ENCODE data around the gene LRRC3B.

LRRC3B gene

GRCh38 chr3:26624209-26624765 is 1.7 kb downstream of the LRRC3B start:
- ATAC-seq, result no peak
- TF ChIP-seq CSDC2 (CRISPR knock-in tag; IDR thresholded peaks at IDR 0.05), result no peak
- TF ChIP-seq ARNTL (CRISPR knock-in tag; IDR thresholded peaks at IDR 0.05; ENCODE audit: borderline replicate concordance, low read depth), result no peak
- TF ChIP-seq, protein P1, sequence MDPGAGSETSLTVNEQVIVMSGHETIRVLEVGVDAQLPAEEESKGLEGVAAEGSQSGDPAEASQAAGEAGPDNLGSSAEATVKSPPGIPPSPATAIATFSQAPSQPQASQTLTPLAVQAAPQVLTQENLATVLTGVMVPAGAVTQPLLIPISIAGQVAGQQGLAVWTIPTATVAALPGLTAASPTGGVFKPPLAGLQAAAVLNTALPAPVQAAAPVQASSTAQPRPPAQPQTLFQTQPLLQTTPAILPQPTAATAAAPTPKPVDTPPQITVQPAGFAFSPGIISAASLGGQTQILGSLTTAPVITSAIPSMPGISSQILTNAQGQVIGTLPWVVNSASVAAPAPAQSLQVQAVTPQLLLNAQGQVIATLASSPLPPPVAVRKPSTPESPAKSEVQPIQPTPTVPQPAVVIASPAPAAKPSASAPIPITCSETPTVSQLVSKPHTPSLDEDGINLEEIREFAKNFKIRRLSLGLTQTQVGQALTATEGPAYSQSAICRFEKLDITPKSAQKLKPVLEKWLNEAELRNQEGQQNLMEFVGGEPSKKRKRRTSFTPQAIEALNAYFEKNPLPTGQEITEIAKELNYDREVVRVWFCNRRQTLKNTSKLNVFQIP (CRISPR knock-in tag; IDR thresholded peaks at IDR 0.05; ENCODE audit: borderline replicate concordance, low read depth), result no peak
- no peak for TF ChIP-seq OSR1 (CRISPR knock-in tag; IDR thresholded peaks at IDR 0.05)
- TF ChIP-seq TSHZ2 (CRISPR knock-in tag; IDR thresholded peaks at IDR 0.05), result no peak
- TF ChIP-seq CREB5 (CRISPR knock-in tag; IDR thresholded peaks at IDR 0.05; ENCODE audit: low read depth), result no peak
- TF ChIP-seq ZFP30 (CRISPR knock-in tag; IDR thresholded peaks at IDR 0.05), result no peak
- TF ChIP-seq SNAI2 (CRISPR knock-in tag; IDR thresholded peaks at IDR 0.05), result no peak
- no peak for TF ChIP-seq ZNF70 (CRISPR knock-in tag; IDR thresholded peaks at IDR 0.05)
- TF ChIP-seq BACH2 (CRISPR knock-in tag; IDR thresholded peaks at IDR 0.05; ENCODE audit: borderline replicate concordance), result no peak
- TF ChIP-seq, protein P2, sequence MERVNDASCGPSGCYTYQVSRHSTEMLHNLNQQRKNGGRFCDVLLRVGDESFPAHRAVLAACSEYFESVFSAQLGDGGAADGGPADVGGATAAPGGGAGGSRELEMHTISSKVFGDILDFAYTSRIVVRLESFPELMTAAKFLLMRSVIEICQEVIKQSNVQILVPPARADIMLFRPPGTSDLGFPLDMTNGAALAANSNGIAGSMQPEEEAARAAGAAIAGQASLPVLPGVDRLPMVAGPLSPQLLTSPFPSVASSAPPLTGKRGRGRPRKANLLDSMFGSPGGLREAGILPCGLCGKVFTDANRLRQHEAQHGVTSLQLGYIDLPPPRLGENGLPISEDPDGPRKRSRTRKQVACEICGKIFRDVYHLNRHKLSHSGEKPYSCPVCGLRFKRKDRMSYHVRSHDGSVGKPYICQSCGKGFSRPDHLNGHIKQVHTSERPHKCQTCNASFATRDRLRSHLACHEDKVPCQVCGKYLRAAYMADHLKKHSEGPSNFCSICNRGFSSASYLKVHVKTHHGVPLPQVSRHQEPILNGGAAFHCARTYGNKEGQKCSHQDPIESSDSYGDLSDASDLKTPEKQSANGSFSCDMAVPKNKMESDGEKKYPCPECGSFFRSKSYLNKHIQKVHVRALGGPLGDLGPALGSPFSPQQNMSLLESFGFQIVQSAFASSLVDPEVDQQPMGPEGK (CRISPR knock-in tag; IDR thresholded peaks at IDR 0.05; ENCODE audit: borderline replicate concordance), result no peak
- TF ChIP-seq ESRRG (CRISPR knock-in tag; IDR thresholded peaks at IDR 0.05), result no peak
- TF ChIP-seq ZFP3 (CRISPR knock-in tag; IDR thresholded peaks at IDR 0.05), result no peak

DNA sequence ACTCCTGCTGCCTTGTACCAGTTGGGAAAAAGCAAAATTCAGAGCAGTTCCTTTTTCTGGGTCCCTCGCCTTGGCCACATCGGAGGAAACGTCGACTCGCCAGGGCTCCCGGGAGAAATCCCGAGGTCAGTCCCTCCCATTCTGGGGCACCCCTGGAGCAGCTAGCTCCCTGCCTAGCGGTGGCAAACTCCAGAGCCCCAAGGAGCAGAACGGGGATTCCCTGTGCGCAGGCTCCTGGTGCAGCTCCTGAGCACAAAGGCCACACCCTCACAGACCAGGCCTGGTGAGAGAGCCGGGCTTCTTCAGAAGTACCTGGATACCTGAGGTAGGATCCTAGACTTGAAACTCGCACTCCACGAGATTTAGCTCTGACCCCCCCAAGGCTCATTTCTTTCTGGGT is 2.6 kb downstream of the LRRC3B start:
- no peak for TF ChIP-seq ZNF8 (CRISPR knock-in tag; IDR thresholded peaks at IDR 0.05)
- ATAC-seq, result no peak

DNA sequence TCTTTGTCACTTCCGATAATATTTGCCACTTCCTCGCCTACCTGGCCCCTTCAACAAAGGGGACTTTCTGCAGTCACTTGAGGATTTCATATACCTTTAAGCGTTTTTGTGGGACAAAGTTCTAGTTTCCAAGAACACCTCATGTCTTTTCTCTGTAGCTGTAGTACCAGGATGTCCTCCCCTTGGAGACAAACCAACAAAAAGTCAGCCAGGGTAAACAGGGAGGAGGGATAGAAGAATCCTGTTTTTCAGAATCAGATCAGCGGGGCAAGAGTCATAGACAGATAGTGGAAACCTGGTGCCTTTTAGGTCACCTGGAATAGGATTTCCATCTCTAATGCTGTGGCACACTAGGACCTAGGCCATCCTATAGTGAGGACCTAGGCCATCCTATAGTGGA is 4.5 kb downstream of the LRRC3B start:
- no peak for ATAC-seq
- TF ChIP-seq ZFP3 (CRISPR knock-in tag; IDR thresholded peaks at IDR 0.05), result no peak

DNA sequence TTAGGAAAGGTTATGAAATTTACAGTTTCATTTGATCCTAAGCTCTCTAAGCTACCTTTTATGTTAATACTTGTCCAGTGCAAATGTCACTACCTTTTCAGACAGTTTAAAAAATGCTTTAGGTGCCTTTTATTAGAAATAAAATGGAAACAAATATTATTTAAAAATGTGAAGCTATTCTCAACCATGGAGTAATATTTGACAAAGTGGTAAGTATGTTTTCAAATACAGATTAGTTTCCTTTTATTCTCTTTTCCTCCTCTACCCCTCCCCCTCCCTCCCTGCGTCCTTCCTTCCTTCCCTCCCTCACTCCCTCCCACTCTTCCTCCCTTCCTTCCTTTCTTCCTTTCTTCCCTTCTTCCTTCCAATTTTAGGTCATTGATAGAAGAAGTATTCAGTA is 6.3 kb downstream of the LRRC3B start:
- ATAC-seq, result no peak
- no peak for TF ChIP-seq TSHZ2 (CRISPR knock-in tag; IDR thresholded peaks at IDR 0.05)
- TF ChIP-seq ESRRG (CRISPR knock-in tag; IDR thresholded peaks at IDR 0.05), result no peak
- TF ChIP-seq TCF4 (CRISPR knock-in tag; IDR thresholded peaks at IDR 0.05; ENCODE audit: borderline replicate concordance), result no peak
- no peak for TF ChIP-seq OSR1 (CRISPR knock-in tag; IDR thresholded peaks at IDR 0.05)
- TF ChIP-seq SNAI2 (CRISPR knock-in tag; IDR thresholded peaks at IDR 0.05), result no peak
- no peak for TF ChIP-seq RARB (CRISPR knock-in tag; IDR thresholded peaks at IDR 0.05)
- TF ChIP-seq, protein P2 (CRISPR knock-in tag; IDR thresholded peaks at IDR 0.05; ENCODE audit: borderline replicate concordance), result no peak

All from SK-N-SH treated with all-trans-retinoic acid at 6 μM for 48 hours (cell line).